Erythroblast (primary cell): Measurements from ENCODE around the gene RAB12.

ENCODE experiments used
- GATA1 ChIP-seq: IDR thresholded peaks from 2 replicates; pipeline ENCODE4 v1.6.1; 2011; ENCODE audit warnings: low read depth, mild to moderate bottlenecking, control low read depth, low read length, moderate library complexity
- POLR2A ChIP-seq: IDR thresholded peaks from 2 replicates; pipeline ENCODE4 v1.6.1; 2011; ENCODE audit warnings: mild to moderate bottlenecking, low read length

DNA sequence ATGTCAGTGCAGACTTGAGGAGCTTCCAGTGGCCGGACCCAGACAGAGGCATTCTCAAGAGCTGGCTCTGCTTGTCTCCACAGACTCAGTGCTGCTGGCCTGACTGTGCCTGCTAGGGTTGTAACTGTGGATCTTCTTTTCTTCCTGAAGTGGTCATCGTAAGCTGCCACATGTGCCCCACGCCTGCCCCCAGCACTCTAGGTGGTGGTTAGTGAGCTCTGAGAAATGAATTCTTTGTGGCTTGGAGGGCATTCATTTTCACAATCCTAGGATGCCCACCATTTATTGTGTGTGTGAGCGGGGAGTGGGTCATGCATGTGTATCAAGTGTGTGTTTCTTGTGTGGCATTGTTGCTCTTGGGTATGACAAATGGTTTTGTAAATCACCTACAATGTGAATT, 23.1 kb downstream of the RAB12 start:
- TF ChIP-seq POLR2A: no peak
- no peak for TF ChIP-seq GATA1
